Tibial nerve (tissue), 4 donors: ENCODE data around the gene RNU5B-1. TPM values are rescaled to one million over a fixed set of nuclear protein-coding genes. Genes with fewer than 3 reads are reported as not detected.

ENCODE experiments used
- DNase-seq, 2 donors: peaks; one replicate each; pipeline ENCODE4 v3.0.0-alpha.2; 2019; ENCODE audit warnings: low spot score in 2 of 2
- H3K27ac ChIP-seq, 4 donors: fragments of 200-600 bp; sonication (generic) in 3 of 4; one replicate each; pipeline ENCODE4 v1.5.1; 2017 to 2019; ENCODE audit warnings: mild to moderate bottlenecking in 1 of 4
- H3K27me3 ChIP-seq, 2 donors: fragments of 200-600 bp; sonication (generic) in 1 of 2; one replicate each; pipeline versions ENCODE4 v1.5.1 to v1.6.0; 2017 to 2019
- H3K36me3 ChIP-seq, 3 donors: fragments of 200-600 bp; sonication (generic); one replicate each; pipeline ENCODE4 v1.5.1; 2018 to 2019
- H3K4me1 ChIP-seq, 4 donors: fragments of 200-600 bp; sonication (generic) in 3 of 4; one replicate each; pipeline ENCODE4 v1.5.1; 2017 to 2019
- H3K4me3 ChIP-seq, 4 donors: fragments of 200-600 bp; sonication (generic) in 3 of 4; one replicate each; pipeline ENCODE4 v1.5.1; 2017 to 2019; ENCODE audit warnings: mild to moderate bottlenecking in 1 of 4, moderate library complexity in 1 of 4
- H3K9me3 ChIP-seq, 4 donors: fragments of 200-600 bp; sonication (generic) in 3 of 4; one replicate each; pipeline ENCODE4 v1.5.1; 2017 to 2019
- CTCF ChIP-seq, 5 experiments: fragments of 200-600 bp in 3 of 5; fragments of 450-650 bp in 2 of 5; sonication (generic) in 3 of 5; IDR thresholded peaks; one replicate each; pipeline ENCODE4 v1.5.1; 2016 to 2019; ENCODE audit warnings: antibody characterized with exemption in 5 of 5, mild to moderate bottlenecking in 3 of 5, moderate library complexity in 2 of 5
- EP300 ChIP-seq, 2 donors: sonication (generic); formaldehyde crosslinking; IDR thresholded peaks; one replicate each; pipeline ENCODE4 v1.6.1; 2017; ENCODE audit warnings: antibody characterized with exemption in 2 of 2, mild to moderate bottlenecking in 1 of 2
- POLR2A ChIP-seq, 2 donors: fragments of 450-650 bp; IDR thresholded peaks; one replicate each; pipeline ENCODE4 v1.6.1; 2017; ENCODE audit warnings: antibody characterized with exemption in 2 of 2, mild to moderate bottlenecking in 2 of 2, moderate library complexity in 2 of 2
- WGBS, 2 donors: methylation state at CpG; one replicate each; pipeline ENCODE4 v1.1.5; 2018; 5-methylcytosine and 5-hydroxymethylcytosine counted together
- total RNA-seq, 4 donors: library from RNA; depleted of rRNA; stranded (reverse); fragments of >200 nt; gene quantifications; one replicate each; pipeline ENCODE4 v1.1.0, GENCODE V29; 2016

RNU5B-1 gene
- total RNA-seq, 4 donors from 2014 or later: not detected

GRCh38 chr15:65330934-65331645 is 26.6 kb downstream of the RNU5B-1 start:
- no peaks in the 10 kb centered on the region for H3K27me3 ChIP-seq
- no peak overlapping the region for H3K27ac ChIP-seq
- TF ChIP-seq EP300 (IDR thresholded peaks at IDR 0.05) (no peak), CTCF (IDR thresholded peaks at IDR 0.05) (no peak), POLR2A (IDR thresholded peaks at IDR 0.05) (no peak)
- no peaks in the 10 kb centered on the region for H3K9me3 ChIP-seq
- no peak overlapping the region for H3K4me3 ChIP-seq
- DNase-seq: no peak
- no peaks in the 10 kb centered on the region for H3K4me1 ChIP-seq
- WGBS, 2 donors: 87 to 95% methylated on average over 16 to 22 of the region's 22 CpGs
- H3K36me3 ChIP-seq: no peaks in the 10 kb centered on the region

- TF ChIP-seq EP300 (IDR thresholded peaks at IDR 0.05) (no peak), CTCF (IDR thresholded peaks at IDR 0.05) (no peak), POLR2A (IDR thresholded peaks at IDR 0.05) (no peak)
- Histone ChIP-seq H3K36me3 (no peaks in the 10 kb centered on the region), H3K4me1 (no peaks in the 10 kb centered on the region), H3K4me3 (no peak overlapping the region), H3K27me3 (no peaks in the 10 kb centered on the region), H3K27ac (no peak overlapping the region), H3K9me3 (no peaks in the 10 kb centered on the region)
- DNase-seq: no peak
- 89% methylated on average over 6 of the region's 7 CpGs for WGBS, 2 donors
Observed at GRCh38 chr15:65331811-65332210, 27.3 kb downstream of the RNU5B-1 start.

- Histone ChIP-seq H3K4me3 (no peak overlapping the region), H3K4me1 (no peaks in the 10 kb centered on the region), H3K9me3 (no peaks in the 10 kb centered on the region), H3K27me3 (no peaks in the 10 kb centered on the region), H3K27ac (no peak overlapping the region), H3K36me3 (no peaks in the 10 kb centered on the region)
- 81 to 82% methylated on average over 31 of the region's 31 CpGs for WGBS, 2 donors
- DNase-seq: no peak
- no peak for TF ChIP-seq CTCF (IDR thresholded peaks at IDR 0.05)
- no peak for TF ChIP-seq EP300 (IDR thresholded peaks at IDR 0.05)
- no peak for TF ChIP-seq POLR2A (IDR thresholded peaks at IDR 0.05)
Observed at GRCh38 chr15:65332391-65333147, 28.1 kb downstream of the RNU5B-1 start.

- Histone ChIP-seq H3K27me3 (no peaks in the 10 kb centered on the region), H3K9me3 (no peaks in the 10 kb centered on the region), H3K36me3 (no peaks in the 10 kb centered on the region), H3K4me1 (no peaks in the 10 kb centered on the region), H3K27ac (no peak overlapping the region), H3K4me3 (no peak overlapping the region)
- 80 to 88% methylated on average over 14 to 16 of the region's 16 CpGs for WGBS, 2 donors
- TF ChIP-seq CTCF (IDR thresholded peaks at IDR 0.05): no peak
- TF ChIP-seq POLR2A (IDR thresholded peaks at IDR 0.05): no peak
- no peak for TF ChIP-seq EP300 (IDR thresholded peaks at IDR 0.05)
- DNase-seq: no peak
Observed at GRCh38 chr15:65333148-65333820, 28.8 kb downstream of the RNU5B-1 start.

GRCh38 chr15:65333856-65334255 is 29.4 kb downstream of the RNU5B-1 start:
- Histone ChIP-seq H3K9me3 (no peaks in the 10 kb centered on the region), H3K27me3 (no peaks in the 10 kb centered on the region), H3K27ac (no peak overlapping the region), H3K36me3 (no peaks in the 10 kb centered on the region), H3K4me3 (no peak overlapping the region), H3K4me1 (no peaks in the 10 kb centered on the region)
- no peak for TF ChIP-seq CTCF (IDR thresholded peaks at IDR 0.05)
- TF ChIP-seq EP300 (IDR thresholded peaks at IDR 0.05): no peak
- TF ChIP-seq POLR2A (IDR thresholded peaks at IDR 0.05): no peak
- WGBS, 2 donors: 44 to 52% methylated on average over 5 of the region's 5 CpGs
- no peak for DNase-seq
